OCI-LY7 (cell line): ENCODE measurements around the gene TMEM97. TPM values are rescaled to one million over a fixed set of nuclear protein-coding genes. Genes with fewer than 3 reads are reported as not detected.

Experiments used
- BruUV-seq: library from RNA; stranded (reverse); fragments of 400-500 nt; replicated peaks from 2 replicates; lab custom pipeline; 2021; lab: Mats Ljungman, UMichigan
- CTCF ChIA-PET: fragments of 300-600 bp; sonication (Branson Sonifier 250); formaldehyde crosslinking; loops from one replicate; lab custom pipeline; 2022; ENCODE audit warnings: antibody characterized with exemption; ENCODE audit not compliant: unreplicated experiment; lab: Charles Lee
- POLR2A ChIA-PET: fragments of 300-600 bp; sonication (Branson Sonifier 250); formaldehyde crosslinking; loops from one replicate; lab custom pipeline; 2022; ENCODE audit warnings: antibody characterized with exemption; lab: Charles Lee
- DNase-seq: peaks from one replicate; pipeline ENCODE4 v3.0.0-alpha.2; 2015; ENCODE audit warnings: low spot score
- H2AFZ ChIP-seq: fragments of 200-600 bp; sonication (generic), shearing (Covaris generic); 2 replicates; pipeline ENCODE4 v1.6.1; 2014; ENCODE audit warnings: mild to moderate bottlenecking, antibody characterized with exemption, low read length, moderate library complexity
- H3K27ac ChIP-seq: fragments of 200-600 bp; sonication (generic); 2 replicates; pipeline ENCODE4 v1.5.1; 2014; ENCODE audit warnings: mixed run types, low read depth, mild to moderate bottlenecking, moderate library complexity, low read length, inconsistent platforms; ENCODE audit not compliant: poor library complexity, severe bottlenecking
- H3K36me3 ChIP-seq: fragments of 200-600 bp; sonication (generic); 2 replicates; pipeline ENCODE4 v1.6.1; 2014; ENCODE audit warnings: mild to moderate bottlenecking, antibody characterized with exemption, low read length, moderate library complexity, mixed read lengths; ENCODE audit not compliant: insufficient read depth
- H3K4me1 ChIP-seq: fragments of 200-600 bp; sonication (generic); 2 replicates; pipeline ENCODE4 v1.5.1; 2014; ENCODE audit warnings: mild to moderate bottlenecking, low read length; ENCODE audit not compliant: insufficient read depth, poor library complexity, severe bottlenecking
- H3K4me2 ChIP-seq: fragments of 200-600 bp; sonication (generic); 2 replicates; pipeline ENCODE4 v1.6.1; 2014; ENCODE audit warnings: mild to moderate bottlenecking, low read length
- H3K4me3 ChIP-seq: fragments of 200-600 bp; sonication (generic); 2 replicates; pipeline ENCODE4 v1.5.1; 2014; ENCODE audit warnings: mild to moderate bottlenecking, low read depth, low read length; ENCODE audit not compliant: poor library complexity, severe bottlenecking
- H3K79me2 ChIP-seq: fragments of 200-600 bp; sonication (generic); 2 replicates; pipeline ENCODE4 v1.6.1; 2016; ENCODE audit warnings: low read depth, mild to moderate bottlenecking, low read length, moderate library complexity, mixed read lengths; ENCODE audit not compliant: insufficient read depth
- H3K9me2 ChIP-seq: fragments of 200-600 bp; sonication (generic); 2 replicates; pipeline ENCODE4 v1.6.1; 2016; ENCODE audit warnings: mild to moderate bottlenecking, low read length, mixed read lengths; ENCODE audit not compliant: insufficient read depth
- H3K9me3 ChIP-seq: fragments of 200-600 bp; sonication (generic); 2 replicates; pipeline ENCODE4 v1.6.1; 2014; ENCODE audit warnings: mild to moderate bottlenecking, mixed run types, low read length, mixed read lengths
- H4K20me1 ChIP-seq: fragments of 200-600 bp; sonication (generic); 2 replicates; pipeline ENCODE4 v1.6.1; 2014; ENCODE audit warnings: mild to moderate bottlenecking, antibody characterized with exemption, low read length, moderate library complexity, mixed read lengths; ENCODE audit not compliant: insufficient read depth
- EZH2phosphoT487 ChIP-seq: fragments of 200-600 bp; sonication (generic); IDR thresholded peaks from 2 replicates; pipeline ENCODE4 v1.6.1; 2018; ENCODE audit warnings: low read depth, borderline replicate concordance, mild to moderate bottlenecking, mixed run types, antibody characterized with exemption, low read length, moderate library complexity, mixed read lengths
- intact Hi-C: fragments of 100-400 bp; cut with micrococcal nuclease; formaldehyde crosslinking; loops from one replicate; pipeline ENCODE4 v1.10.0; 2022; ENCODE audit not compliant: unreplicated experiment
- total RNA-seq, 2 experiments: library from RNA; depleted of rRNA in 1 of 2; stranded (reverse); fragments of >200 nt in 1 of 2; shearing (Covaris generic) in 1 of 2; gene quantifications; 2 replicates each; pipeline ENCODE4 v1.2.3, GENCODE V29; 2014 to 2022
- TF ChIP-seq, protein P1 (sequence below): fragments of 200-600 bp; sonication (generic); conservative IDR thresholded peaks from 2 replicates; pipeline ENCODE4 v1.5.1; 2014; ENCODE audit warnings: mild to moderate bottlenecking, antibody characterized with exemption, low read length, moderate library complexity, mixed read lengths

TMEM97 gene
- total RNA-seq, 2 experiments from 2014 or later: 65.7 to 69.6 TPM

GRCh38 chr17:28328325-28328724, 9.3 kb downstream of the TMEM97 start:
- Histone ChIP-seq H2AFZ (no peak overlapping the region), H3K4me1 (peaks cover 10% of the 10 kb centered on the region), H4K20me1 (0 out of 2 replicates have a peak, but pooled peaks cover 7% of the 10 kb centered on the region), H3K9me3 (no peaks in the 10 kb centered on the region), H3K4me3 (no peak overlapping the region), H3K27ac (no peak overlapping the region), H3K79me2 (peaks cover 26% of the 10 kb centered on the region), H3K9me2 (no peaks in the 10 kb centered on the region), H3K36me3 (peaks cover 57% of the 10 kb centered on the region), H3K4me2 (no peak overlapping the region)
- ChIA-PET CTCF (no interaction called here), POLR2A (no interaction called here)
- intact Hi-C loops: no loop called here
- BruUV-seq: no TSS peak
- TF ChIP-seq, protein P1, sequence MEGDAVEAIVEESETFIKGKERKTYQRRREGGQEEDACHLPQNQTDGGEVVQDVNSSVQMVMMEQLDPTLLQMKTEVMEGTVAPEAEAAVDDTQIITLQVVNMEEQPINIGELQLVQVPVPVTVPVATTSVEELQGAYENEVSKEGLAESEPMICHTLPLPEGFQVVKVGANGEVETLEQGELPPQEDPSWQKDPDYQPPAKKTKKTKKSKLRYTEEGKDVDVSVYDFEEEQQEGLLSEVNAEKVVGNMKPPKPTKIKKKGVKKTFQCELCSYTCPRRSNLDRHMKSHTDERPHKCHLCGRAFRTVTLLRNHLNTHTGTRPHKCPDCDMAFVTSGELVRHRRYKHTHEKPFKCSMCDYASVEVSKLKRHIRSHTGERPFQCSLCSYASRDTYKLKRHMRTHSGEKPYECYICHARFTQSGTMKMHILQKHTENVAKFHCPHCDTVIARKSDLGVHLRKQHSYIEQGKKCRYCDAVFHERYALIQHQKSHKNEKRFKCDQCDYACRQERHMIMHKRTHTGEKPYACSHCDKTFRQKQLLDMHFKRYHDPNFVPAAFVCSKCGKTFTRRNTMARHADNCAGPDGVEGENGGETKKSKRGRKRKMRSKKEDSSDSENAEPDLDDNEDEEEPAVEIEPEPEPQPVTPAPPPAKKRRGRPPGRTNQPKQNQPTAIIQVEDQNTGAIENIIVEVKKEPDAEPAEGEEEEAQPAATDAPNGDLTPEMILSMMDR: no peak
- TF ChIP-seq EZH2phosphoT487: no peak
- no peak for DNase-seq

DNA sequence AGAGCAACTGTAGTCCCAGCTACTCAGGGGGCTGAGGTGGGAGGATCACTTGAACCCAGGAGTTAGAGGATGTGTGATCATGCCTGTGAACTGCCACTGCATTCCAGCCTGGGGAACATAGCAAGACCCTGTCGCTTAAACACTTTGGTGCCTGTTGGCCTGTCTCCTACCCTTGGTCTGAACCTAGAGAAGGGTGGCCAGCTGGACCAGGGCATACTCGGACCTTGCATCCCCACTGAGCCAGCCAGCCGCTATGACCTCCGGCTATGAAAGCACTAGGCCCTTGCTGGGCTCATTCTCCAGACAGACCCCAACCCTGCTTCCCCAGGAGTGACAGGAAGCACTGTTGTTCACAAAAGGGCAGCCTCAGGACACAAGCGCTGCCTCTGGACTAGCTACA, 11.7 kb downstream of the TMEM97 start:
- Histone ChIP-seq H3K4me2 (no peak overlapping the region), H3K4me1 (peaks cover 8% of the 10 kb centered on the region), H3K79me2 (peaks cover 5% of the 10 kb centered on the region; the same call in 1 of the 2 replicates), H3K4me3 (no peak overlapping the region), H3K27ac (no peak overlapping the region), H3K9me2 (no peaks in the 10 kb centered on the region), H2AFZ (no peak overlapping the region), H3K36me3 (peaks cover 39% of the 10 kb centered on the region), H4K20me1 (no peaks in the 10 kb centered on the region), H3K9me3 (no peaks in the 10 kb centered on the region)
- intact Hi-C loops: no loop called here
- CTCF ChIA-PET: no interaction called here
- no peak for TF ChIP-seq EZH2phosphoT487
- TF ChIP-seq, protein P1: no peak
- POLR2A ChIA-PET: interaction anchor here (0.8 to 1.2 kb wide), 2 partner anchors 13 to 35 kb away, joined by 3 read pairs; no protein-coding TSS in a partner anchor
- DNase-seq: no peak
- BruUV-seq: no TSS peak

GRCh38 chr17:28331891-28332420, 13.0 kb downstream of the TMEM97 start:
- POLR2A ChIA-PET: no interaction called here

More at GRCh38 chr17:28331891-28332420, 13.0 kb downstream of the TMEM97 start:
- no peak for DNase-seq
- Histone ChIP-seq H3K9me3 (no peaks in the 10 kb centered on the region), H3K4me3 (no peak overlapping the region), H3K4me2 (no peak overlapping the region), H4K20me1 (no peaks in the 10 kb centered on the region), H3K9me2 (no peaks in the 10 kb centered on the region), H3K27ac (no peak overlapping the region), H2AFZ (no peak overlapping the region), H3K79me2 (peaks cover 10% of the 10 kb centered on the region; the same call in 1 of the 2 replicates), H3K36me3 (peaks cover 26% of the 10 kb centered on the region), H3K4me1 (peaks cover 16% of the 10 kb centered on the region)
- TF ChIP-seq, protein P1: no peak
- no peak for TF ChIP-seq EZH2phosphoT487
- CTCF ChIA-PET: no interaction called here
- no TSS peak for BruUV-seq
- intact Hi-C loops: no loop called here
